Spleen (tissue), 11 donors: ENCODE results near the gene ERGIC1. TPM values are rescaled to one million over a fixed set of nuclear protein-coding genes. Genes with fewer than 3 reads are reported as not detected.

ENCODE experiments used
- DNase-seq: peaks from one replicate; pipeline ENCODE4 v3.0.0-alpha.2; 2020
- H3K27ac ChIP-seq, 8 donors: fragments of 200-600 bp; sonication (generic) in 7 of 8; 1 replicate in 4 of 8; 2 replicates in 4 of 8; pipeline versions ENCODE4 v1.5.0 to v1.8.0; 2016 to 2021; ENCODE audit warnings: inconsistent platforms in 4 of 8, mild to moderate bottlenecking in 4 of 8, moderate library complexity in 1 of 8
- H3K27me3 ChIP-seq, 7 donors: fragments of 200-600 bp; sonication (generic) in 6 of 7; replicated peaks in 1 of 7; 1 replicate in 4 of 7; 2 replicates in 3 of 7; pipeline versions ENCODE4 v1.5.0 to v1.8.0; 2016 to 2021; ENCODE audit warnings: inconsistent platforms in 3 of 7, mild to moderate bottlenecking in 1 of 7
- H3K36me3 ChIP-seq, 6 donors: fragments of 200-600 bp; sonication (generic) in 5 of 6; 1 replicate in 4 of 6; 2 replicates in 2 of 6; pipeline versions ENCODE4 v1.5.0 to v1.8.0; 2016 to 2021; ENCODE audit warnings: inconsistent platforms in 2 of 6
- H3K4me1 ChIP-seq, 6 donors: fragments of 200-600 bp; sonication (generic) in 5 of 6; 1 replicate in 3 of 6; 2 replicates in 3 of 6; pipeline versions ENCODE4 v1.5.0 to v1.8.0; 2016 to 2021; ENCODE audit warnings: inconsistent platforms in 3 of 6
- H3K4me3 ChIP-seq, 8 donors: fragments of 200-600 bp; sonication (generic) in 7 of 8; 1 replicate in 4 of 8; 2 replicates in 4 of 8; pipeline versions ENCODE4 v1.5.0 to v1.8.0; 2016 to 2021; ENCODE audit warnings: inconsistent platforms in 4 of 8, mild to moderate bottlenecking in 4 of 8, moderate library complexity in 2 of 8
- H3K9me3 ChIP-seq, 8 donors: fragments of 200-600 bp; sonication (generic) in 7 of 8; 1 replicate in 4 of 8; 2 replicates in 4 of 8; pipeline versions ENCODE4 v1.5.0 to v1.8.0; 2016 to 2021; ENCODE audit warnings: inconsistent platforms in 4 of 8
- CTCF ChIP-seq, 11 experiments: fragments of 200-600 bp in 7 of 11; fragments of 450-650 bp in 4 of 11; sonication (generic) in 4 of 11; IDR thresholded peaks in 8 of 11; conservative IDR thresholded peaks in 3 of 11; 1 replicate in 7 of 11; 2 replicates in 4 of 11; pipeline versions ENCODE4 v1.4.0 to v1.8.0; 2016 to 2021; ENCODE audit warnings: antibody characterized with exemption in 11 of 11, inconsistent platforms in 4 of 11, mild to moderate bottlenecking in 1 of 11
- POLR2A ChIP-seq, 3 donors: fragments of 450-650 bp; IDR thresholded peaks; one replicate each; pipeline ENCODE4 v1.5.1; 2017; ENCODE audit warnings: antibody characterized with exemption in 3 of 3, mild to moderate bottlenecking in 1 of 3
- POLR2AphosphoS5 ChIP-seq, 3 donors: sonication (generic); formaldehyde crosslinking; IDR thresholded peaks; one replicate each; pipeline ENCODE4 v1.5.1; 2017; ENCODE audit warnings: antibody characterized with exemption in 3 of 3
- WGBS, 5 donors: extraction: QIAGEN DNeasy Blood & Tissue Kit in 3 of 5; methylation state at CpG; one replicate each; pipeline versions ENCODE4 v1.1.5 to v1.1.7; 2013 to 2018; 5-methylcytosine and 5-hydroxymethylcytosine counted together
- intact Hi-C: fragments of 100-400 bp; cut with DNase I; formaldehyde crosslinking; loops from one replicate; pipeline ENCODE4 v1.15.0; 2023; ENCODE audit warnings: low total_unique reads
- polyA plus RNA-seq, 3 donors: library from polyadenylated mRNA; stranded (reverse); fragments of 200-250 nt; gene quantifications; one replicate each; pipeline ENCODE4 v1.2.1, GENCODE V29; 2013
- total RNA-seq, 7 donors: library from RNA; depleted of rRNA in 3 of 7; stranded (reverse); fragments of >200 nt in 3 of 7; fragmentation: NEBNext Ultra II Directional in 4 of 7; extraction: Animal tissue kit (Norgen Biotek cat#: 25700) in 4 of 7; gene quantifications; one replicate each; pipeline versions ENCODE4 v1.1.0 to v1.2.1, GENCODE V29; 2016 to 2021
- donor health status: healthy with polysubstance abuse.
- donor health status: DM: no; HTN: no; CAD: no; lungs with moderate emphysema.
- donor health status: DM: no; HTN: no; CAD: no.
- donor health status: Bipolar disorder and iron deficiency.
- donor health status: healthy.
- donor health status: DM: no; HTN: no; CAD: no.
- donor health status: DM: yes; HTN: yes; CAD: no.

ERGIC1 gene
- total and polyA plus RNA-seq, 10 donors = 36.9 to 166 (median 125) TPM

- H3K4me1 ChIP-seq = peaks cover 3 to 90% (median 43%) of the 10 kb centered on the region in 6 donors
- TF ChIP-seq POLR2AphosphoS5 (IDR thresholded peaks at IDR 0.05) (peak in 2 of 3 donors; percentile 47 to 79), CTCF (IDR thresholded peaks at IDR 0.05 in 8 of 11, conservative IDR thresholded peaks at IDR 0.05 in 3 of 11) (no peak), POLR2A (IDR thresholded peaks at IDR 0.05) (no peak)
- H3K9me3 ChIP-seq = no peaks in the 10 kb centered on the region
- peaks cover 0 to 58% (median 0%) of the 10 kb centered on the region in 6 donors for H3K36me3 ChIP-seq
- 65 to 75% (median 70%) methylated on average over 8 of the region's 8 CpGs for WGBS, 5 donors
- intact Hi-C loops = no loop called here
- DNase-seq = no peak
- H3K27me3 ChIP-seq = no peaks in the 10 kb centered on the region
- no peak overlapping the region for H3K4me3 ChIP-seq
- peak overlapping the region; percentile 48 to 83 (median 64) for H3K27ac ChIP-seq
Measured at GRCh38 chr5:172881691-172882370, 47.8 kb downstream of the ERGIC1 start.

GRCh38 chr5:172883066-172883465 lies 49.0 kb downstream of the ERGIC1 start:
- H3K27me3 ChIP-seq = no peaks in the 10 kb centered on the region
- peaks cover 0 to 63% (median 0%) of the 10 kb centered on the region in 6 donors for H3K36me3 ChIP-seq
- no peak overlapping the region for H3K4me3 ChIP-seq
- TF ChIP-seq POLR2A (IDR thresholded peaks at IDR 0.05) = no peak
- no peak for TF ChIP-seq CTCF (IDR thresholded peaks at IDR 0.05 in 8 of 11, conservative IDR thresholded peaks at IDR 0.05 in 3 of 11)
- no peak for TF ChIP-seq POLR2AphosphoS5 (IDR thresholded peaks at IDR 0.05)
- H3K4me1 ChIP-seq = peaks cover 3 to 90% (median 46%) of the 10 kb centered on the region in 6 donors
- 79 to 88% (median 84%) methylated on average over 3 of the region's 3 CpGs for WGBS, 5 donors
- peak overlapping the region in 3 of 8 donors; percentile 72 to 83 (median 78) for H3K27ac ChIP-seq
- no peaks in the 10 kb centered on the region for H3K9me3 ChIP-seq
- intact Hi-C loops = no loop called here
- no peak for DNase-seq

- H3K36me3 ChIP-seq = peaks cover 0 to 69% (median 17%) of the 10 kb centered on the region in 6 donors
- peak overlapping the region in 4 of 8 donors; percentile 86 to 91 (median 86) for H3K27ac ChIP-seq
Measured at GRCh38 chr5:172885597-172886340, 51.7 kb downstream of the ERGIC1 start.

More at GRCh38 chr5:172885597-172886340, 51.7 kb downstream of the ERGIC1 start:
- 80 to 84% (median 81%) methylated on average over 23 of the region's 23 CpGs for WGBS, 5 donors
- Histone ChIP-seq H3K4me1 (peaks cover 3 to 77% (median 33%) of the 10 kb centered on the region in 6 donors), H3K27me3 (no peaks in the 10 kb centered on the region), H3K4me3 (no peak overlapping the region), H3K9me3 (no peaks in the 10 kb centered on the region)
- intact Hi-C loops = no loop called here
- no peak for TF ChIP-seq CTCF (IDR thresholded peaks at IDR 0.05 in 8 of 11, conservative IDR thresholded peaks at IDR 0.05 in 3 of 11)
- TF ChIP-seq POLR2A (IDR thresholded peaks at IDR 0.05) = no peak
- TF ChIP-seq POLR2AphosphoS5 (IDR thresholded peaks at IDR 0.05) = peak; percentile 65 to 67 (median 67)
- DNase-seq = no peak
